GM23338 (cell line): ENCODE data around the gene SAMD13. TPM values are rescaled to one million over a fixed set of nuclear protein-coding genes. Genes with fewer than 3 reads are reported as not detected.

ENCODE experiments used
- ATAC-seq: fragments of 200-7000 bp; cut with Tn5 transposase; 3 replicates; pipeline ENCODE4 v1.9.1; 2020
- DNase-seq: peaks from one replicate; pipeline ENCODE4 v3.0.0-alpha.2; 2015; ENCODE audit warnings: low spot score
- H2AFZ ChIP-seq: fragments of 200-600 bp; sonication (generic); 2 replicates; pipeline ENCODE4 v1.8.0; 2016; ENCODE audit warnings: antibody characterized with exemption, mild to moderate bottlenecking, moderate library complexity
- H3F3A ChIP-seq: fragments of 200-600 bp; sonication (generic); replicated peaks from 2 replicates; pipeline ENCODE4 v1.8.0; 2017; ENCODE audit warnings: antibody characterized with exemption, mixed run types, low read depth
- H3K27ac ChIP-seq: fragments of 200-600 bp; sonication (generic); 2 replicates; pipeline ENCODE4 v1.6.1; 2016; ENCODE audit warnings: low read depth
- H3K27me3 ChIP-seq: fragments of 200-600 bp; sonication (generic); 2 replicates; pipeline ENCODE4 v1.8.0; 2016; ENCODE audit warnings: mild to moderate bottlenecking, mixed run types, moderate library complexity; ENCODE audit not compliant: insufficient read depth
- H3K36me3 ChIP-seq: fragments of 200-600 bp; sonication (generic); 2 replicates; pipeline ENCODE4 v1.8.0; 2016; ENCODE audit warnings: mild to moderate bottlenecking; ENCODE audit not compliant: insufficient read depth
- H3K4me1 ChIP-seq: fragments of 200-600 bp; sonication (generic); 2 replicates; pipeline ENCODE4 v1.8.0; 2016; ENCODE audit warnings: mild to moderate bottlenecking, moderate library complexity; ENCODE audit not compliant: insufficient read depth
- H3K4me2 ChIP-seq: fragments of 200-600 bp; sonication (generic); 2 replicates; pipeline ENCODE4 v1.7.1; 2017; ENCODE audit warnings: mixed run types
- H3K4me3 ChIP-seq: fragments of 200-600 bp; sonication (generic); 2 replicates; pipeline ENCODE4 v1.6.1; 2016; ENCODE audit warnings: mixed run types
- H3K79me2 ChIP-seq: fragments of 200-600 bp; sonication (generic); replicated peaks from 2 replicates; pipeline ENCODE4 v1.8.0; 2017; ENCODE audit warnings: mild to moderate bottlenecking; ENCODE audit not compliant: insufficient read depth
- H3K9me2 ChIP-seq: fragments of 200-600 bp; sonication (generic); 2 replicates; pipeline ENCODE4 v1.8.0; 2017; ENCODE audit not compliant: insufficient read depth
- H4K20me1 ChIP-seq: fragments of 200-600 bp; sonication (generic); replicated peaks from 2 replicates; pipeline ENCODE4 v1.8.0; 2017; ENCODE audit warnings: mild to moderate bottlenecking; ENCODE audit not compliant: insufficient read depth
- H3K27ac Mint-ChIP-seq: 2 replicates; pipeline ENCODE4 v1.8.0; 2020; ENCODE audit warnings: inconsistent platforms, mild to moderate bottlenecking, moderate library complexity, mixed read lengths
- H3K27me3 Mint-ChIP-seq: 3 replicates; pipeline ENCODE4 v1.8.0; 2022; ENCODE audit warnings: low read depth, mild to moderate bottlenecking, moderate library complexity, mixed read lengths, inconsistent platforms; ENCODE audit not compliant: insufficient read depth, poor library complexity
- H3K36me3 Mint-ChIP-seq: 3 replicates; pipeline ENCODE4 v1.8.0; 2021; ENCODE audit warnings: low read depth, mild to moderate bottlenecking, inconsistent platforms, moderate library complexity, mixed read lengths
- H3K4me1 Mint-ChIP-seq: 3 replicates; pipeline ENCODE4 v1.8.0; 2020; ENCODE audit warnings: mild to moderate bottlenecking, inconsistent platforms, mixed read lengths
- H3K4me3 Mint-ChIP-seq: 3 replicates; pipeline ENCODE4 v1.8.0; 2021; ENCODE audit warnings: moderate library complexity, mild to moderate bottlenecking, inconsistent platforms, mixed read lengths
- H3K9me3 Mint-ChIP-seq: 3 replicates; pipeline ENCODE4 v1.8.0; 2020; ENCODE audit warnings: moderate library complexity, mild to moderate bottlenecking, inconsistent platforms, mixed read lengths
- JUNB ChIP-seq: IDR thresholded peaks from one replicate; pipeline ENCODE4 v1.6.1; 2016; ENCODE audit warnings: antibody characterized with exemption; ENCODE audit not compliant: unreplicated experiment
- NANOG ChIP-seq: IDR thresholded peaks from 2 replicates; pipeline ENCODE4 v1.6.1; 2016; ENCODE audit warnings: antibody characterized with exemption, borderline replicate concordance
- POLR2AphosphoS5 ChIP-seq: IDR thresholded peaks from 2 replicates; pipeline ENCODE4 v1.6.1; 2016; ENCODE audit warnings: antibody characterized with exemption, low read depth
- STAT1 ChIP-seq: IDR thresholded peaks from one replicate; pipeline ENCODE4 v1.6.1; 2016; ENCODE audit warnings: antibody characterized with exemption; ENCODE audit not compliant: unreplicated experiment
- ZNF331 ChIP-seq: fragments of 250-450 bp; sonication (Bioruptor Pico); IDR thresholded peaks from 2 replicates; pipeline ENCODE4 v1.5.0; 2020; ENCODE audit warnings: low read depth, mild to moderate bottlenecking, moderate library complexity
- polyA plus RNA-seq: library from polyadenylated mRNA; unstranded; fragments of >200 nt; fragmentation: Nextera tagmentation; extraction: Ambion mirVana; gene quantifications from 2 replicates; pipeline ENCODE4 v1.2.1, GENCODE V29; 2016
- total RNA-seq: library from RNA; depleted of rRNA; stranded (reverse); fragments of >200 nt; shearing (Covaris generic); gene quantifications from 2 replicates; pipeline ENCODE4 v1.2.3, GENCODE V29; 2014
- TF ChIP-seq, protein P1 (sequence below), 2 experiments: fragments of 200-600 bp in 1 of 2; sonication (generic) in 1 of 2; conservative IDR thresholded peaks; 2 replicates each; pipeline versions ENCODE4 v1.5.1 to v1.6.1; 2016 to 2017; ENCODE audit warnings: antibody characterized with exemption in 2 of 2, low read depth in 2 of 2, mild to moderate bottlenecking in 2 of 2, moderate library complexity in 1 of 2
- TF ChIP-seq, protein P2 (sequence below): IDR thresholded peaks from 2 replicates; pipeline ENCODE4 v1.6.1; 2016; ENCODE audit warnings: antibody characterized with exemption
- TF ChIP-seq, protein P3 (sequence below): IDR thresholded peaks from one replicate; pipeline ENCODE4 v1.6.1; 2018; ENCODE audit warnings: antibody characterized with exemption; ENCODE audit not compliant: unreplicated experiment
- TF ChIP-seq, protein P4 (sequence below): fragments of 250-450 bp; sonication (Bioruptor Pico); IDR thresholded peaks from 2 replicates; pipeline ENCODE4 v1.5.0; 2020; ENCODE audit warnings: mild to moderate bottlenecking, moderate library complexity

Gene SAMD13
- total and polyA plus RNA-seq, 2 experiments from 2014 or later: 2.5 to 3.6 TPM

DNA sequence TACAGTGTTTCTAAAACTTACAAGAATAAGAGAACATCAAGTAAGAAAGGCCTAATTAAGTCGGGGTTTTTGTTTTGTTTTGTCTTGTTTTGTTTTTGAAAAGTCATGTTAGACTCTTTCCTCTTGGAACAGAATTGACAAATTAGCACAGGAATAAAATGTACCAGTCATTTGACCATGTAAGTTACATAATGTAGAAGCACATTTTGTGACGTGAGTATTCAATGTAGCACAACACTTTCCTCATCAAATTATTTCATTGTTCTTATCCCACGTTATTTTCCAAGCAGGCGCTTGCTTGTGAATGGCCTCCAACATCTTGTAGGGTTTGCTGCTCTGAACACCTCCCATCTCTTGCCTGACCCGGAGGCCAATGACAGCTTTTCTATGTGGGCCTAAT, 62.1 kb downstream of the SAMD13 start (continued):
- TF ChIP-seq NANOG: no peak
- TF ChIP-seq, protein P1, sequence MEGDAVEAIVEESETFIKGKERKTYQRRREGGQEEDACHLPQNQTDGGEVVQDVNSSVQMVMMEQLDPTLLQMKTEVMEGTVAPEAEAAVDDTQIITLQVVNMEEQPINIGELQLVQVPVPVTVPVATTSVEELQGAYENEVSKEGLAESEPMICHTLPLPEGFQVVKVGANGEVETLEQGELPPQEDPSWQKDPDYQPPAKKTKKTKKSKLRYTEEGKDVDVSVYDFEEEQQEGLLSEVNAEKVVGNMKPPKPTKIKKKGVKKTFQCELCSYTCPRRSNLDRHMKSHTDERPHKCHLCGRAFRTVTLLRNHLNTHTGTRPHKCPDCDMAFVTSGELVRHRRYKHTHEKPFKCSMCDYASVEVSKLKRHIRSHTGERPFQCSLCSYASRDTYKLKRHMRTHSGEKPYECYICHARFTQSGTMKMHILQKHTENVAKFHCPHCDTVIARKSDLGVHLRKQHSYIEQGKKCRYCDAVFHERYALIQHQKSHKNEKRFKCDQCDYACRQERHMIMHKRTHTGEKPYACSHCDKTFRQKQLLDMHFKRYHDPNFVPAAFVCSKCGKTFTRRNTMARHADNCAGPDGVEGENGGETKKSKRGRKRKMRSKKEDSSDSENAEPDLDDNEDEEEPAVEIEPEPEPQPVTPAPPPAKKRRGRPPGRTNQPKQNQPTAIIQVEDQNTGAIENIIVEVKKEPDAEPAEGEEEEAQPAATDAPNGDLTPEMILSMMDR (conservative IDR thresholded peaks at IDR 0.05; ENCODE audit: low read depth in 2 of 2): no peak
- no peak for TF ChIP-seq ZNF331 (CRISPR knock-in tag)
- TF ChIP-seq, protein P2, sequence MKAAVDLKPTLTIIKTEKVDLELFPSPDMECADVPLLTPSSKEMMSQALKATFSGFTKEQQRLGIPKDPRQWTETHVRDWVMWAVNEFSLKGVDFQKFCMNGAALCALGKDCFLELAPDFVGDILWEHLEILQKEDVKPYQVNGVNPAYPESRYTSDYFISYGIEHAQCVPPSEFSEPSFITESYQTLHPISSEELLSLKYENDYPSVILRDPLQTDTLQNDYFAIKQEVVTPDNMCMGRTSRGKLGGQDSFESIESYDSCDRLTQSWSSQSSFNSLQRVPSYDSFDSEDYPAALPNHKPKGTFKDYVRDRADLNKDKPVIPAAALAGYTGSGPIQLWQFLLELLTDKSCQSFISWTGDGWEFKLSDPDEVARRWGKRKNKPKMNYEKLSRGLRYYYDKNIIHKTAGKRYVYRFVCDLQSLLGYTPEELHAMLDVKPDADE: no peak

DNA sequence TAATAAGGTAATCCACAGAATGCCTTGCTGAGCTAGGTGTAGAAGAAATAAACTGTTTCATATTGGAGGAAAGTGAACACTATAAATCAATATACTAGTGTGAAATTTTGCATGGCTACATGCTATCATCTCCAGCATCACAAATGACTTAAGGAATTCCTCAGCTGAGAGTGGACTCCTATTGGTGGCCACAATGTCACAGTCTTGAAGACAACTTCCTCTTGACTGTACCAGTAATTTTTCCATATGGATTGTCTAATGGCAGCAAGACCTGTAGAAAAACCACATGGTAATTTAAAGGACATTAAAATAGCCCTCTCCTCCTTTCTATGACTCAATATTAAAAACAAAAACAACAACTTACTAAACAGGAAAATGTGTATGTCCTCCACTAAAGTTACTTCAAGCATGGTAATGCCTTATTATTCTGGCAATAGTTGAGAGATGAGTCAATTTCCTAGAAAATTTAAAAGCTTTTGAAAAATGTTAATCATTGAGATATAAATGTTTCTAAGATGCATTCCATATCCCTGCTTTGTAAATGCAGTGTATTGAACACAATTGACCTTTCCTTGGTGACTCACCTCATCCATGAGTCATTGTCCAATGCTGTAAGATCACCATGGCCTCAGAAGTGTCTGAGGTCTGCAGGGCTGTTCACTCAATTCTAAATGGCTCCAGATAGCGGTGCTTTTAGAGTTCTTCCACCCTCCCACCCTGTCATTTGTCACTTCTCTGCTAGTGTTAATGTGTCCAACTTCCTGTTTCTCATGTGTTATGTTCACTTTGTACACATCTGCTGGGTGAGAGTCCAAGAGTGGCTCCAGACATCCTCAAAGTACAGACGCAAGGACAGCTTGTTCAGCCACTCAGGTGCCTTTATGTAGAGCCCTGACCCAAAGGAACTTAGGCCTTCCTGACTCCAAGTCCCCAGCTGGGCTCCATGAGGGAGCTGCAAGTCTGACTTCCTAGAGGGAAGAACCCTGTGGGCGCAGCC, 64.0 kb downstream of the SAMD13 start:
- H2AFZ ChIP-seq: no peak overlapping the region
- H3K79me2 ChIP-seq: no peaks in the 10 kb centered on the region
- no peaks in the 10 kb centered on the region for H3K9me3 Mint-ChIP-seq
- H3K9me2 ChIP-seq: peaks cover 10% of the 10 kb centered on the region; the same call in 1 of the 2 replicates
- H4K20me1 ChIP-seq: no peaks in the 10 kb centered on the region
- no peak overlapping the region for H3K4me3 Mint-ChIP-seq
- no peak overlapping the region for H3K27ac ChIP-seq
- DNase-seq (no peak), ATAC-seq (no peak)
- H3K36me3 ChIP-seq: no peaks in the 10 kb centered on the region
- H3K4me1 Mint-ChIP-seq: no peaks in the 10 kb centered on the region
- no peaks in the 10 kb centered on the region for H3K36me3 Mint-ChIP-seq
- no peaks in the 10 kb centered on the region for H3K4me1 ChIP-seq
- no peak overlapping the region for H3K4me2 ChIP-seq
- no peaks in the 10 kb centered on the region for H3K27me3 ChIP-seq
- H3K4me3 ChIP-seq: no peak overlapping the region
- H3K27ac Mint-ChIP-seq: no peak overlapping the region
- no peaks in the 10 kb centered on the region for H3F3A ChIP-seq
- peaks cover 2% of the 10 kb centered on the region for H3K27me3 Mint-ChIP-seq
- TF ChIP-seq, protein P3, sequence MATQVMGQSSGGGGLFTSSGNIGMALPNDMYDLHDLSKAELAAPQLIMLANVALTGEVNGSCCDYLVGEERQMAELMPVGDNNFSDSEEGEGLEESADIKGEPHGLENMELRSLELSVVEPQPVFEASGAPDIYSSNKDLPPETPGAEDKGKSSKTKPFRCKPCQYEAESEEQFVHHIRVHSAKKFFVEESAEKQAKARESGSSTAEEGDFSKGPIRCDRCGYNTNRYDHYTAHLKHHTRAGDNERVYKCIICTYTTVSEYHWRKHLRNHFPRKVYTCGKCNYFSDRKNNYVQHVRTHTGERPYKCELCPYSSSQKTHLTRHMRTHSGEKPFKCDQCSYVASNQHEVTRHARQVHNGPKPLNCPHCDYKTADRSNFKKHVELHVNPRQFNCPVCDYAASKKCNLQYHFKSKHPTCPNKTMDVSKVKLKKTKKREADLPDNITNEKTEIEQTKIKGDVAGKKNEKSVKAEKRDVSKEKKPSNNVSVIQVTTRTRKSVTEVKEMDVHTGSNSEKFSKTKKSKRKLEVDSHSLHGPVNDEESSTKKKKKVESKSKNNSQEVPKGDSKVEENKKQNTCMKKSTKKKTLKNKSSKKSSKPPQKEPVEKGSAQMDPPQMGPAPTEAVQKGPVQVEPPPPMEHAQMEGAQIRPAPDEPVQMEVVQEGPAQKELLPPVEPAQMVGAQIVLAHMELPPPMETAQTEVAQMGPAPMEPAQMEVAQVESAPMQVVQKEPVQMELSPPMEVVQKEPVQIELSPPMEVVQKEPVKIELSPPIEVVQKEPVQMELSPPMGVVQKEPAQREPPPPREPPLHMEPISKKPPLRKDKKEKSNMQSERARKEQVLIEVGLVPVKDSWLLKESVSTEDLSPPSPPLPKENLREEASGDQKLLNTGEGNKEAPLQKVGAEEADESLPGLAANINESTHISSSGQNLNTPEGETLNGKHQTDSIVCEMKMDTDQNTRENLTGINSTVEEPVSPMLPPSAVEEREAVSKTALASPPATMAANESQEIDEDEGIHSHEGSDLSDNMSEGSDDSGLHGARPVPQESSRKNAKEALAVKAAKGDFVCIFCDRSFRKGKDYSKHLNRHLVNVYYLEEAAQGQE: no peak
- no peak for TF ChIP-seq JUNB
- TF ChIP-seq ZNF331 (CRISPR knock-in tag): no peak
- TF ChIP-seq, protein P4, sequence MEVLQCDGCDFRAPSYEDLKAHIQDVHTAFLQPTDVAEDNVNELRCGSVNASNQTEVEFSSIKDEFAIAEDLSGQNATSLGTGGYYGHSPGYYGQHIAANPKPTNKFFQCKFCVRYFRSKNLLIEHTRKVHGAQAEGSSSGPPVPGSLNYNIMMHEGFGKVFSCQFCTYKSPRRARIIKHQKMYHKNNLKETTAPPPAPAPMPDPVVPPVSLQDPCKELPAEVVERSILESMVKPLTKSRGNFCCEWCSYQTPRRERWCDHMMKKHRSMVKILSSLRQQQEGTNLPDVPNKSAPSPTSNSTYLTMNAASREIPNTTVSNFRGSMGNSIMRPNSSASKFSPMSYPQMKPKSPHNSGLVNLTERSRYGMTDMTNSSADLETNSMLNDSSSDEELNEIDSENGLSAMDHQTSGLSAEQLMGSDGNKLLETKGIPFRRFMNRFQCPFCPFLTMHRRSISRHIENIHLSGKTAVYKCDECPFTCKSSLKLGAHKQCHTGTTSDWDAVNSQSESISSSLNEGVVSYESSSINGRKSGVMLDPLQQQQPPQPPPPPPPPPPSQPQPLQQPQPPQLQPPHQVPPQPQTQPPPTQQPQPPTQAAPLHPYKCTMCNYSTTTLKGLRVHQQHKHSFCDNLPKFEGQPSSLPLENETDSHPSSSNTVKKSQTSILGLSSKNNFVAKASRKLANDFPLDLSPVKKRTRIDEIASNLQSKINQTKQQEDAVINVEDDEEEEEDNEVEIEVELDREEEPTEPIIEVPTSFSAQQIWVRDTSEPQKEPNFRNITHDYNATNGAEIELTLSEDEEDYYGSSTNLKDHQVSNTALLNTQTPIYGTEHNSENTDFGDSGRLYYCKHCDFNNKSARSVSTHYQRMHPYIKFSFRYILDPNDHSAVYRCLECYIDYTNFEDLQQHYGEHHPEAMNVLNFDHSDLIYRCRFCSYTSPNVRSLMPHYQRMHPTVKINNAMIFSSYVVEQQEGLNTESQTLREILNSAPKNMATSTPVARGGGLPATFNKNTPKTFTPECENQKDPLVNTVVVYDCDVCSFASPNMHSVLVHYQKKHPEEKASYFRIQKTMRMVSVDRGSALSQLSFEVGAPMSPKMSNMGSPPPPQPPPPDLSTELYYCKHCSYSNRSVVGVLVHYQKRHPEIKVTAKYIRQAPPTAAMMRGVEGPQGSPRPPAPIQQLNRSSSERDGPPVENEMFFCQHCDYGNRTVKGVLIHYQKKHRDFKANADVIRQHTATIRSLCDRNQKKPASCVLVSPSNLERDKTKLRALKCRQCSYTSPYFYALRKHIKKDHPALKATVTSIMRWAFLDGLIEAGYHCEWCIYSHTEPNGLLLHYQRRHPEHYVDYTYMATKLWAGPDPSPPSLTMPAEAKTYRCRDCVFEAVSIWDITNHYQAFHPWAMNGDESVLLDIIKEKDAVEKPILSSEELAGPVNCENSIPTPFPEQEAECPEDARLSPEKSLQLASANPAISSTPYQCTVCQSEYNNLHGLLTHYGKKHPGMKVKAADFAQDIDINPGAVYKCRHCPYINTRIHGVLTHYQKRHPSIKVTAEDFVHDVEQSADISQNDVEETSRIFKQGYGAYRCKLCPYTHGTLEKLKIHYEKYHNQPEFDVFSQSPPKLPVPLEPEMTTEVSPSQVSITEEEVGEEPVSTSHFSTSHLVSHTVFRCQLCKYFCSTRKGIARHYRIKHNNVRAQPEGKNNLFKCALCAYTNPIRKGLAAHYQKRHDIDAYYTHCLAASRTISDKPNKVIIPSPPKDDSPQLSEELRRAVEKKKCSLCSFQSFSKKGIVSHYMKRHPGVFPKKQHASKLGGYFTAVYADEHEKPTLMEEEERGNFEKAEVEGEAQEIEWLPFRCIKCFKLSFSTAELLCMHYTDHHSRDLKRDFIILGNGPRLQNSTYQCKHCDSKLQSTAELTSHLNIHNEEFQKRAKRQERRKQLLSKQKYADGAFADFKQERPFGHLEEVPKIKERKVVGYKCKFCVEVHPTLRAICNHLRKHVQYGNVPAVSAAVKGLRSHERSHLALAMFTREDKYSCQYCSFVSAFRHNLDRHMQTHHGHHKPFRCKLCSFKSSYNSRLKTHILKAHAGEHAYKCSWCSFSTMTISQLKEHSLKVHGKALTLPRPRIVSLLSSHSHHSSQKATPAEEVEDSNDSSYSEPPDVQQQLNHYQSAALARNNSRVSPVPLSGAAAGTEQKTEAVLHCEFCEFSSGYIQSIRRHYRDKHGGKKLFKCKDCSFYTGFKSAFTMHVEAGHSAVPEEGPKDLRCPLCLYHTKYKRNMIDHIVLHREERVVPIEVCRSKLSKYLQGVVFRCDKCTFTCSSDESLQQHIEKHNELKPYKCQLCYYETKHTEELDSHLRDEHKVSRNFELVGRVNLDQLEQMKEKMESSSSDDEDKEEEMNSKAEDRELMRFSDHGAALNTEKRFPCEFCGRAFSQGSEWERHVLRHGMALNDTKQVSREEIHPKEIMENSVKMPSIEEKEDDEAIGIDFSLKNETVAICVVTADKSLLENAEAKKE (CRISPR knock-in tag): no peak
- TF ChIP-seq, protein P2: no peak
- no peak for TF ChIP-seq POLR2AphosphoS5
- no peak for TF ChIP-seq STAT1
